Measurements from ENCODE around the gene SBF1.
"Not testable (repeated sequence)": the region's sequence is repeated elsewhere in the genome, so short reads cannot be mapped to it uniquely, and the experiment has no call there.

SBF1 gene

DNA sequence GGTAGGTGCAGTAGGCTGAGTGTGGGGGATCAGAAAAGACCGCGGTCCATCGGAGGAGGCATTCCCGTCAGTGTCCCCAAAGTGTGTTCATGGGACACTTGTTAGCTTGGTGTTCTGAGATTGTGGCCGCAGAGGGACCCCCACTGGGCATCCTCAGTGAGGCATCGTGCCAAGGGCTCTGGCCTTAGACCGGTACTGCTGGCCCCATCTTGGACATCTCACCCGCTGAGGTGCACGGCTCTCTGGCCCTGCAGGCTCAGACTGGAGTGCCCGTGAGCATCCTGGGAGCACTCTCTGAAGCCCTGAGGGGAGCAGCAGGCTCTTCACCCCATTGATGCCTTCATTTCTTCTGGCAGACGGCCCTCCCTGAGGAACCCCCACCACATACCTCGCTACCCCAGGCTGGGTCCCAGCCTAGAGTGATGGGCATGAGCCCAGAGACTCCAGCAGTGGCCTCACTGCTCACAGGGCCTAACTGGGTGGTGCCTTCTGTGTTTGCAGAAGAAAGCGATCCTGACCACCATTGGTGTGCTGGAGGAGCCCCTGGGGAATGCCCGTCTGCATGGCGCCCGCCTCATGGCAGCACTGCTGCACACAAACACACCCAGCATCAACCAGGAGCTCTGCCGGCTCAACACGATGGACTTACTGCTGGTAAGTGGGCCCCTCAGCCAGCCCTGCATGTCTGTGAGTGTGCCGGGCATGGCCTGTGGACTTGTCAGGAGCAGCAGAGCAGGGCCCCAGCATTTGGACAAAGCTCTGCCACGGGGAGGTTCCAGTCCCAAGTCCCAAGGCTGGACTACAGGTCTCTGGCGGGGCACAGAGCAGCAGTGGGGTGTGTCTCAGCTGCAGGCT is 51.6 kb downstream of the SBF1 start:
- DNase-seq: no peak

DNA sequence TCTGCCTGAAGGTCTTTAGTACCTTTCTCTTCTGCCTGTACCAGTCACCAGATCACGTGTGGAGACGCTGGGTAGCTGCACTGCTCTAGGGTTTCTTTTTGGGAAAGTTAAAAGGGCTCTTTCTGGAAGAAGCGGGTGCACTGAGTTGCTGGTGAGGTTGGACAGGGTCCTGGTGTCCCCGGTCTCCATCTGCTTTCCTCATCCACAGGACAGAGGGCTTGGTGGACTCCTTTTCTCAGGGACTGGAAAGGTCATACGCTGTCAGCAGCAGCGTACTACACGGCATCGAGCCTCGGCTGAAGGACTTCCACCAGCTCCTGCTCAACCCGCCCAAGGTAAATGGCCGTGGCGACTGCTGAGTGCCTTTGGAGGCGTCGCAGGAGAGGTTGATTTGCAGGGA is 52.8 kb downstream of the SBF1 start:
- no peak for DNase-seq

DNA sequence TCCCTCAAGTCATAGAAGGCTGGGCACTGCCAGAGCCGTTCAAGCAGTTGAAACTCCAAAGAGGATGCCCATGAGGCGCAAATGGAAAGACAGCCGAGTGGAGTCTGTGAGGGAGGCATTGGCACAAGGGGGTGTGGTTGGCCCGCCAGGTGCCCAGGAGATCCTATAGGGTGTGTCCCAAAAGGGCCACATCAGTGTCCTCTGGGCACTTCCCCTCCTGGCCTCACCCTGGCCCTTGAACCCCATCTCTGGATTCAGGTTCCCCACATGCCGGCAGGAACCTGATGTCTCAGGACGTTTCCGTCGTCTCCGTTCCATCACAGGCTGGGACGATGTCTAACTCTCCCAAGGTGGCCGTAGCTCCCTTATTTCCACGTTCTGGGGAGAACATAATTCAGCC is 54.3 kb downstream of the SBF1 start:
- no peak for DNase-seq

DNA sequence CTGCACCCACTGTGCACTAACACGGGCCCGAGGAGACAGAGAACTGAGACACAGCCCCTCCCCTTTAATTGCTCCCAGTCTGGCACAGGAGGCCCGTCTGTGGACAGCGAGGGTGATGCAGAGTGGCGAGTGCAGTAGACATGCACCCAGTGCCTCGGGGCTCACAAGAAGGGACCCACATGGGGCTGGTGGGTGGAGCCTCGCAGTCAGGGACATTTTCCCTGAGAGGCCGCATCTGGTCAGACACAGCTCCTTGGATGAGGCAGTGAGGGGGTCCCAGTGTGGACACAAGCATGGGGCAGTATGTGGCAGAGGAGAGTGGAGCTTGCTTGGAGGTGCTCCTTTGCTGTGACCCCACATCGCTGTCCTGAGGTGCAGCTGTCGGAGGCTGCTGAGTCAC is 54.8 kb downstream of the SBF1 start:
- DNase-seq: no peak

DNA sequence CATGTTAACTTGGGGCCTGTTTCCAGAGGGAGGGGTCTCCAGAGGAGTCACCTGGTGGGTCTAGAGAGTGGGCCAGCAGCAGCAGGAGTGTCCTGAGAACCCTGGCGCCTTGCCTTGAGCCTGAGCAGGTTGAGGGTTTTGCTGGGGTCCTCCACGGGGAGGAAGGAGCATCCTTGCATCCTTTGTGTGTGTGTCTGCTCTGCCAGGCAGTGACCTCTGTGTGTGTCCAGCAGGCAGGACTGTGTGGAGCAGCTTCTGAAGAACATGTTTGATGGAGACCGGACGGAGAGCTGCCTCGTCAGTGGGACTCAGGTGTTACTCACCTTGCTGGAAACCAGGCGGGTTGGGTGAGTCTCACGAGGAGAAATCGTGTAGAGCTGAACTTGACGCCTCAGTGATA is 55.7 kb downstream of the SBF1 start:
- no peak for DNase-seq

DNA sequence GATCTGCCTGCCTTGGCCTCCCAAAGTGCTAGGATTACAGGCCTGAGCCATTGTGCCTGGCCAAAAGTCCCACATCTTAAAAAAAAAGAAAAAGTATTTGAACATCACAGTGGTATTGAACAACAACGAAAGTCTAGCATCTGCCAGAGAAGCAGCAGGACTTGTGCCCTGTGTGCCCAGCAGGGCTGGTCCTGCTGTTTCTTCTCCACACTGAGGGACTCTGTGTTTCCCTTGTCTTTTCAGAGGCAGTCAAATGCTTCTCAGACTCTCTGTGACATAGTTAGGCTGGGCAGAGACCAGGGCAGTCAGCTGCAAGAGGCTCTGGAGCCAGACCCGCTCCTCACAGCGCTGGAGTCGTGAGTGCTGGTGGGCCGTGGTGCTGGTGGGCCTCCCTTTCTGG is 56.2 kb downstream of the SBF1 start:
- DNase-seq: no peak

DNA sequence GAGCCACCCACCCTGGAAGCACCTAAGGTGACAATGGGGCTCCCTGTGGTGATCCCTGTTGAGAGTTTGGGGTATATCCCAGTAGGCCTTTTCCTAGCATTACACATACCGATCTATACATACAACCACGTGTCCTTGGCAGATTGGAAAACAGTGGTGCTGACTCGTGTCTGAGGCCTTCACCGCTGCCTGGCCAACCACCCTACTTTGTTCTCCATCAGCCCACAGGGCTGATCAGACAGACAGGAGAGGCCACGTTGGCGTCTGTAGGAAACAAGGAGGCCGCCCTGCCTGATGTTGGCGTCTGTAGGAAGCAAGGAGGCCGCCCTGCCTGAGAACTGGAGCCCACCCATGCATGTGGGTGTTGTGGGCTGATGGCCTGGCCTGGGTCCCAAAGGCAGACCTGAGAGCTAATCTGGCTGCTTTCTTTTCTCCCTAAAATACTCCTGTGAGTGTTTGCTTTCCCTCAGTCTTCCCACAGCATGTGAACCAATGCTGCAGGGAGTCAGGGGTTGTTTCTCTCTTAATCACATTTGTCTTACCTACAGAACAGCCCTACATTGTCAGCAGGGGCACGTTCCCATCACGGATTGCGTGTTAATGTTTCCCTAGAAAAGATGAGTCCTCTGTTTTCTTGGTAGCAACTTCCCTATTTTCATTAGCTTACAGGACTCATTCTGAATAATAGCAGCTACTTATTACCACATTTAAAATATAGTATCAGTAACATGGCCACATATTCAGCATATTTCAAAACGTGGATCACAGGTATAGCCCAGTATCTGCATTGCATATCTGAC is 57.2 kb downstream of the SBF1 start:
- DNase-seq: no peak

DNA sequence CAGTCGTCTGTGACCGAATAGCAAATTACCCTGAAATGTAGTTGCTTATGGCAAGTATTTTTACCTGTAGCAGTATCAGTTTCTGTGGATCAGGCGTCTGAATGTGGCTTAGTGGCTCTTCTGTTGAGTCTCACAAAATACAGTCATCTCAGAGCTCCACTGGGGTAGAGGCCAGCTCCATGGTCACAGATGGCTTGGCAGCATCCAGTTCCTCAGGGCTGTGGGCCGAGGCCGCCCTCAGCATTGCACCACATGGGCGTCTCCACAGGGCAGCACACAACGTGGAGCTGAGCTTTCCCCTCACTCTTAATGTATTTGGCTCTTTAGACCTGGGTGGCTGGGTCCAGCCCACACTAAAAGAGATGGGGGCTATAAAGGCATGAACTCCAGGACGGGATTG is 57.8 kb downstream of the SBF1 start:
- no peak for DNase-seq

DNA sequence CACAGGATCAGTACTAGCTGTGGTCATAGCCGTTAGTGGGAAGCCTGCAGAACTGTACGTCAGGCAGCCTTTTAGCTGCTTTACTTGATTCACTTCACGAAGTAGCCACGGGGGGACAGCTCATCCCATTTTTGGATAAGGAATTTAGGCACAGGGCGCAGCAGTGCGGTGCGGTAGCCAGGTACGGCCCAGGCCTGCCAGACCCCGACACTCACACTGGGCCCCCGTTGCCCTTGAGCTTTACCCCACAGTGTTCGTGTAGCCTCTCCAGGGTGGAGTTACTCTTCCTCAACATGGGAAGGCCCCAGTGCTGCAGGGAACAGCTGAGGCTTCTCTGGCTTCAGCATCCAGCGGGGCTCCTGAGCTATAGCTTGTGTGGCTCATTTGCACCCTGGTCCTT is 59.4 kb downstream of the SBF1 start:
- no peak for DNase-seq

DNA sequence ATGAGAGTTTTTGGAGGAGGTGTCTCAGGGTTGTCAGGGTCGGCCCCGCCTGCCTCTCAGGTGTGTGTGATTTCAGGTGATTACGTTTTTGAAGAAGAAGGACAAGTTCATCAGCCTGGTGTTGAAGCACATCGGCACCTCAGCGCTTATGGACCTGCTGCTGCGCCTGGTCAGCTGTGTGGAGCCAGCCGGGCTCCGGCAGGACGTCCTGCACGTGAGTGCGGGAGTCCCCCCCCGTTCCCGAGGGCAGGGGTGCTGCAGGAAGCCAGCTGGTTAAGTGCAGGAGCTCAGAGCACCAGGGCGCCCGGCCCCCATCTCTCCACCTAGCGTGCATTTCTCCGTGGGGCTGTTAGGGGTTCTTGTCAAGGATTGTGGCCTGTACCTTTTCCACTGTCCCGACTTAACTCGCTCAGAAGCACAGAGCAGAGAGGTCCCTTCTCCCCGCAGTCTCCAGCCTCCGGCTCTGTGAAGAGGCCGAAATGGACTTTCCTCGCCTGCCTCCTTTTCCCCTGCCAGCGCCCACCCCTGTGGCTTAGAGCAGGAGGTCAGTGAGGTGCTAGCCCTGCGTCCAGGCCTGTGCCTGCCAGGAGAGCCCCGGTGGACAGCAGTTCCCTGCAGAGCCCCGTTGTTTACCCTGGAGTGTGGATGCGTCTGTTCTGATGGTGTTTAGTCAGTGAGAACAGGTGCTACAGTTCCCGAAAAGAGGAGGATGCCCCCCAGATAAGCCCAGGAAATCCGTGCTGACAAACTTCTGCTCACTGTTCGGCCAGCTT is 60.2 kb downstream of the SBF1 start:
- DNase-seq: no peak

DNA sequence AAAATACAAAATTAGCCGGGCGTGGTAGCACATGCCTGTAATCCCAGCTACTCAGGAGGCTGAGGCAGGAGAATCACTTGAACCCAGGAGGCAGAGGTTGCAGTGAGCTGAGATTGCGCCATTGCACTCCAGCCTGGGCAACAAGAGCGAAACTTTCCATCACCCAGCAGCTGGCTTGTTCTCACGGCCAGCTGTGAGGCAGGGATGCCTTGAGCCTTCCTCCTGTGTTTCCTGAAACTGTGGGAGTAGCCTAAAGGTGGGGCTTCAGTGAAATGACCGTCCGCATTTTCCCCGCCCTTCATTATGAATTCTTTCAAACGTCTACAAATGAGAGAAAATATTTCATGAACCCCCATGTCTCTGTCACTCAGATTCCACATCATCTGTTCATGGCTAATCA is 65.9 kb downstream of the SBF1 start:
- DNase-seq: not testable (repeated sequence)

DNA sequence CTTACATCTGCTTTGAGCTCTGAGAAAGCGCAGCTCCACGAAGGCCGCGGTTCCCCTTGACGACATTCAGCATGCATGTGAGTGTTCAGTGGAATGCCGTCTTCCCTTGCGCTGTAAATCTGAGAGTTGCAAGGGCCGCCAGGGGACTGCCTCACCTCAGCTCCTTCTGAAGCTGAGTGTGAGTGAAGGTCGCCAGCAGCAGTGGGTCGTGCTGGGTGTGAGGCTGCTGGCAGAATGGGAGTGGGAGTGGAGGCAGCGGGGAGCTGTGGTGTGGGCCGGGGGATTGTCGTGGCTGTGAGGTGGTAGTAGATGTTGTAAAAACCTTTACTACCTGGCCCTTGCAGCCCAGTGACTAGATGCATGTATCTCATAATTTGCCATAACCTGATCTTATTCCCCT is 66.5 kb downstream of the SBF1 start:
- DNase-seq: no peak

DNA sequence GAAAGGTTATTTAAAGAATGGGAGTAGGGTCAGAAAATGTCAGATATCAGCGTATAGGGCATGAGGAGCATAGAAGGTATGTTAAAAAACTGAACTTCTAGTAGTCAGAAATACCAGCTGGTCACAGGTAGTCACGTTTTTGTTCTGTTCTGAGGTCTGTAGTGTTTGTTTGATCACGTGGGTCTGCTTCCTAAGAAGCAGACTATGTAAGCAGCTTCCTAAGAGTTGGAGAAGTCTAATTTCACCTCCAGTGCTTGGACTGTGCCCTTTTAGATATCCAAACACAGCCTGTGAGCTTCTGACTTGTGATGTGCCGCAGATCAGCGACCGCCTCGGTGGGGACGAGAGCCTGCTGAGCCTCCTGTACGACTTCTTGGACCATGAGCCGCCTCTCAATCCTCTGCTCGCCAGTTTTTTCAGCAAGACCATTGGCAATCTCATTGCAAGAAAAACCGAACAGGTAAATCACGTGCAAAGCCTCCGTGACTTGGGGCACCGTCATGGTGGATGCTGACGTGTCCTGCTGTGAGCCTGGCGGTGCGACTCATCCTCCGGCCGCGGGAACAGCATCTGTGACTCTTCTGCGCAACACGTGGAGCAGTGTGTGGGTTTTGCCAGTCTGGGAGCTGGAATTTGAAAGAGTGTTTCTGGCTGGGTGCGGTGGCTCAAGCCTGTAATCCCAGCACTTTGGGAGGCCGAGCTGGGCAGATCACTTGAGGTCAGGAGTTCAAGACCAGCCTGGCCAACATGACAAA is 68.2 kb downstream of the SBF1 start:
- no peak for DNase-seq

DNA sequence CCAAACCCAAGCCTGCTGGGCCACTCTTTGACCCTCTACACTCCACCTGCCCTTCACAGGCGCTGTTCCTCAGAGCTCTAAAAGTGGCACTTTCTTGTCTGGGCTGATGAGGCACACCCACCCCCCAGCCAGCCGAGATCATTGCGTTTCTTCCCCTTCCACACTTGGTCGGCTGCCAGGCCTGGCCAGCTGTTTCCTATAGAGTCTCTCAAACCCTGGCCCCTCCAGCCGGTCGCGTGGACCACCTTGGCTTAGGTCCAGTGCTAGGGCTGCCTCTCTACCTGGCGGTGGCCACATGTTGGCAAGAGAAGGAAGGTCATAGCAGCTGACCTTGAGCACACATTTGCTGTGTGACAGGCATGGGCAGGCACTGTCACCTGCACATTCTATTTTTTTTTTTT is 71.1 kb downstream of the SBF1 start:
- no peak for DNase-seq

DNA sequence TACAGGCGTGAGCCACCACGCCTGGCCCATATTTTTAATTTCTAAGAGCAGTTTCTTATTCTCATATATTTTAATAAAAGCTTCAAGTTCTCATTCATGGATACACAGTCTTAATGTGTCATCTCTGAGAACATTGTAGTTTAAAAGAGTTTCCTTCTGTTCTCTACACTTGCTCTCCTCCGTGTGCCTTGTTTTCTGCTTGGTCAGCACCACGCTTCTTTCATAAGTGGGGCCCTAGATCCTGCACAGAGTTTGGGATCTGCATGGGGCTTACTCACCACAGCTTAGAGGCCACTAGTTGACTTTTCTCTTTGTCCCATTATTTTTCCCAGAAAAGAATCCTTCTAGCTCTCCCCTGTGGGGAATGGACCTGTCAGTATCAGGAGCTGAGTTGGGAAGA is 72.9 kb downstream of the SBF1 start:
- DNase-seq: no peak

DNA sequence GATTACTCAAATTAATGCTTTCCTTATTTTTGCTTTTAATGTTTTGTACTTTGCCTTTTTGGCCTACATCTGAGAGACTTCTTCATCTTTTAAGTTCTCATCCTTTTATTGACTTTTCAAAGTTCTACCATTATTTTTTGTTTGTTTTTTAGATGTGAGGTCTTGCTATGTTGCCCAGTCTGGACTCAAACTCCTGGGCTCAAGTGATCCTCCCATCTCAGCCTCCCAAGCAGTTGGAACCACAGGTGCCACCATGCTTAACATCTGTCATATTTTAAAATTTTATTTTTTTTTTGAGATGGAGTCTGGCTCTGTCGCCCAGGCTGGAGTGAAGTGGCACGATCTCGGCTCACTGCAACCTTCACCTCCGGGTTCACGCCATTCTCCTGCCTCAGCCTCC is 73.9 kb downstream of the SBF1 start:
- no peak for DNase-seq

DNA sequence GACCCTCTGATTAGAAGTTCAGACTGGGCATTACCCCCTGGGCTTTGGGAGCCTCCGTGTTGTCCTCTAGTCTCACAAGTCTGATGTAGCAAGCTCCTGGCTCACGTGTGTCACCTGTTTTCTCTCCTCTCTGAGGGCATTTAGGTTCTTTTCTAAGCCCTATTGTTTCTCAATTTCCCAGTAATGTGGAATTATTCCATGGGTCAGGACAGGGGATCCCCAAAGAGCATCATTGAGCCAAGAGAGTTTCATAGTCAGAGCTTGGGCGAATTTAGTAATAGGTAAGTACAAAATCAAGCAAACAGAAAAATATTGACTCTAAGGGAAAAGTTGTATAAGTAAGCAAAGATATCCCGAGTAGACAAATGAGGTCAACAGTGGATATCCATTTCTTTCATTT is 74.4 kb downstream of the SBF1 start:
- DNase-seq: no peak

DNA sequence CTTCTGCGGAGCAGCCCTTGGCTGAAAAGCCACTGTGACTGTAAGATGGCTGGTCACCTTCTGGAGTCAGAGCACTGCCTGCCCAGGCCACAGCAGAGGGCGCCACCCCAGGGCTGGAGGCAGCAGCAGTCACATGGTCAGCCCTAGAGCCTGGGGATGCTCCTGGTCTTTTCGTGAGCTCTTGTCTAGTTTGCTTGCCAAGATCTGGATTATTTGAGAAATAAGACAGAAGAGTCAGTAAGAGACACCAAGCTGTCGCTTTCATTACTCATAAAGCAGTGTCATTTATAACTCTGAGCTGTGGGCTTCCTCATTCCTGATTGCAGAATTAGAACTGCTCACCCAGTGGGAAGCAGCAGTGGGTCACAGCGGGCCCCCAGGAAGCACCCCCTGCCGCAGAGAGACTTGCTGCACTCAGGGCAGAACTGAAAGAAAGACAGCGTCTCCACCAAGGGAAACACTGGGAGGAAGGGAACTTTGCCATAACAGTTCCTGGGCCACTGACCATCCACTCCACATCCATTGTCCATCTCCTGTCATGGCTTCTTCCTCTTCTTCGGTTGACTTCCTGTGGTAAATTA is 75.0 kb downstream of the SBF1 start:
- DNase-seq: peak in 1 of 2 experiments; percentile 30

DNA sequence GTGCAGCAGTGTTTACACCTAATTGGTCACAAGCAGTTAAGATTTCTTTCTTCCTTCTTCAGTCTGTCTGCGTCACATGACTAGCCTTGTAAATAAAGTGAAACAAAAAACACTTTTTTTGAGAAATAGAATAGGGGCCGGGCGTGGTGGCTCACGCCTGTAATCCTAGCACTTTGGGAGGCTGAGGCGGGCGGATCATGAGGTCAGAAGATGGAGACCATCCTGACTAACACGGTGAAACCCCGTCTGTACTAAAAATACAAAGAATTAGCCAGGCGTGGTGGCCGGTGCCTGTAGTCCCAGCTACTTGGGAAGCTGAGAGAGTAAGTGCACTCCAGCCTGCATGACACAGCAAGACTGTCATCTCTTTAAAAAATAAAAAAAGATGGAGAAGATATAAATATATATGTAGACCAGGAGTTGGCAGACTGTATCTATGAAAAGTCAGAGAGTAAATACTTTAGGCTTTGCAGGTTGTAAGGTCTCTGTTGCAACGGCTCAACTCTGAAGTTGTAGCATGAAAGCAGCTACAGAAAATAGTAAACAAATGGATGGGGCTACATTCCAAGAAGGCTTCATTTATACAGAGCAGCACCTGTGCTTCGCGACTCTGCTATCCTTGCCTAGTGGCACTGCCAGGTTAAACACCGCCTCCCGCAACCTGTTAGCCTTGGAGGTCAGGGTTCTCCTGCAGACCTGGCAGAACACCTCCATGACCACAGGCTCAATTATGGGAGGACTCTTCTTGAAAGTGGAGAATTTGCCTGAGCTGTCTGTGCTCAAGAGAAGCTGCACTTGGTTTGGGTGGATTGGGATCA is 75.8 kb downstream of the SBF1 start:
- no peak for DNase-seq

DNA sequence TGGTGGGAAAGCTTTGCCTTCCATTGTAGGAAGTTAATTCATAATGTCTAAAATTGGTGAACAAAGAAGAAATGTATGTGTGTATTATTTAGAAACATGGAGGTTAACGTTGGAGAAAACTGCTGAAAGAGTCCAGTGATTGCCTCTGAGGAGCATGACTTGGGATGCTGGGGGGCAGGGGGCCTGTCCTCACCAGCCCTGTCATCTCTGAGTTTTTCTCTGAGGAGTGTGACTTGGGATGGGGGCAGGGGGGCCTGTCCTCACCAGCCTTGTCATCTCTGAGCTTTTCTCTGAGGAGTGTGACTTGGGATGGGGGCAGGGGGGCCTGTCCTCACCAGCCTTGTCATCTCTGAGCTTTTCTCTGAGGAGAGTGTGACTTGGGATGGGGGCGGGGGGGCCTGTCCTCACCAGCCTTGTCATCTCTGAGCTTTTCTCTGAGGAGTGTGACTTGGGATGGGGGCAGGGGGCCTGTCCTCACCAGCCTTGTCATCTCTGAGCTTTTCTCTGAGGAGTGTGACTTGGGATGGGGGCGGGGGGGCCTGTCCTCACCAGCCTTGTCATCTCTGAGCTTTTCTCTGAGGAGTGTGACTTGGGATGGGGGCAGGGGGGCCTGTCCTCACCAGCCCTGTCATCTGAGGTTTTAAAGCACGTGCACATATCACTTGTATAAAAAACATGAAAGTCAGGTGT is 77.3 kb downstream of the SBF1 start:
- DNase-seq: not testable (repeated sequence)
